CD4-positive, alpha-beta T cell treated with Interleukin-6 at 100 ng/mL for 8 hours (primary cell): ENCODE results near the gene SGCA.

Source experiments
- DNase-seq: peaks from one replicate; pipeline ENCODE4 v3.0.0-alpha.2; 2020; ENCODE audit warnings: mixed read lengths, low spot score

SGCA gene

GRCh38 chr17:50165867-50166517, at the start of gene SGCA:
SGCA (plus strand) TSS chr17:50166005; CDS start chr17:50166041, 36 bp downstream.
- DNase-seq: no peak

- peak; percentile 54 for DNase-seq
These were observed 48.4 kb upstream of the SGCA start for GRCh38 chr17:50117202-50118051.

GRCh38 chr17:50118076-50118827, 47.6 kb upstream of the SGCA start:
- DNase-seq: no peak

GRCh38 chr17:50118828-50119218, 47.0 kb upstream of the SGCA start:
- no peak for DNase-seq

- no peak for DNase-seq
These were observed 45.1 kb upstream of the SGCA start for GRCh38 chr17:50120475-50121253.

- no peak for DNase-seq
These were observed 42.9 kb upstream of the SGCA start for GRCh38 chr17:50122945-50123344.

GRCh38 chr17:50123649-50124349, 42.0 kb upstream of the SGCA start:
- no peak for DNase-seq

- no peak for DNase-seq
These were observed 40.3 kb upstream of the SGCA start for GRCh38 chr17:50125420-50125997.

- DNase-seq: no peak
These were observed 38.0 kb upstream of the SGCA start for GRCh38 chr17:50127697-50128361.

- DNase-seq: no peak
These were observed 37.1 kb upstream of the SGCA start for GRCh38 chr17:50128441-50129352.

GRCh38 chr17:50129353-50129727, 36.5 kb upstream of the SGCA start:
- DNase-seq: no peak

- DNase-seq: peak; percentile 38
These were observed 35.9 kb upstream of the SGCA start, which contains the start of gene SAMD14 for GRCh38 chr17:50129728-50130558. SAMD14 (minus strand) TSS chr17:50130160; CDS start chr17:50124959, 5,201 bp downstream.

- no peak for DNase-seq
These were observed 35.1 kb upstream of the SGCA start for GRCh38 chr17:50130559-50131305.

- no peak for DNase-seq
These were observed 33.6 kb upstream of the SGCA start for GRCh38 chr17:50132104-50132794.

GRCh38 chr17:50133028-50133768, 32.6 kb upstream of the SGCA start:
- no peak for DNase-seq

GRCh38 chr17:50133769-50134099, 32.1 kb upstream of the SGCA start:
- DNase-seq: no peak
